Measurements from ENCODE around the gene CYB5D1.

Gene CYB5D1

GRCh38 chr17:7834542-7834956, 23.3 kb upstream of the CYB5D1 start:
- TF ChIP-seq ZFX (IDR thresholded peaks at IDR 0.05; ENCODE audit: borderline replicate concordance): no peak
- TF ChIP-seq CTCF (IDR thresholded peaks at IDR 0.05): no peak
- peak overlapping the region; percentile 99 for H3K27ac ChIP-seq

- H3K27ac ChIP-seq: peak overlapping the region; percentile 99
- TF ChIP-seq ZFX (IDR thresholded peaks at IDR 0.05; ENCODE audit: borderline replicate concordance) (no peak), CTCF (IDR thresholded peaks at IDR 0.05) (peak; percentile 89)
Measured at GRCh38 chr17:7834957-7835813, 22.6 kb upstream of the CYB5D1 start.

GRCh38 chr17:7835814-7836595, 21.8 kb upstream of the CYB5D1 start:
- TF ChIP-seq CTCF (IDR thresholded peaks at IDR 0.05): no peak
- no peak for TF ChIP-seq ZFX (IDR thresholded peaks at IDR 0.05; ENCODE audit: borderline replicate concordance)
- peak overlapping the region; percentile 99 for H3K27ac ChIP-seq

GRCh38 chr17:7836596-7837407, 21.0 kb upstream of the CYB5D1 start:
- peak overlapping the region; percentile 99 for H3K27ac ChIP-seq
- no peak for TF ChIP-seq ZFX (IDR thresholded peaks at IDR 0.05; ENCODE audit: borderline replicate concordance)
- no peak for TF ChIP-seq CTCF (IDR thresholded peaks at IDR 0.05)

- TF ChIP-seq ZFX (IDR thresholded peaks at IDR 0.05; ENCODE audit: borderline replicate concordance) (no peak), CTCF (IDR thresholded peaks at IDR 0.05) (no peak)
- peak overlapping the region; percentile 99 for H3K27ac ChIP-seq
Measured at GRCh38 chr17:7837408-7838088, 20.3 kb upstream of the CYB5D1 start.

All from 22Rv1 (cell line).